GM18517 (cell line): ENCODE measurements around the gene AP2S1.
"Not testable (repeated sequence)": the region's sequence is repeated elsewhere in the genome, so short reads cannot be mapped to it uniquely, and the experiment has no call there.

Source experiments
- ATAC-seq: cut with Tn5 transposase; IDR thresholded peaks from one replicate; pipeline ENCODE4 v1.9.1; 2021; ENCODE audit warnings: mild to moderate bottlenecking, moderate library complexity; ENCODE audit not compliant: unreplicated experiment

Gene AP2S1

GRCh38 chr19:46809534-46810272, 40.9 kb downstream of the AP2S1 start:
- no peak for ATAC-seq

GRCh38 chr19:46806656-46807055, 44.0 kb downstream of the AP2S1 start:
- no peak for ATAC-seq

- not testable (repeated sequence) for ATAC-seq
Observed at GRCh38 chr19:46804432-46804831, 46.2 kb downstream of the AP2S1 start.

GRCh38 chr19:46803555-46803954, 47.1 kb downstream of the AP2S1 start:
- ATAC-seq = no peak

- ATAC-seq = no peak
Observed at GRCh38 chr19:46802152-46802551, 48.5 kb downstream of the AP2S1 start.

GRCh38 chr19:46798713-46799112, 51.9 kb downstream of the AP2S1 start:
- ATAC-seq = no peak

- ATAC-seq = no peak
Observed at GRCh38 chr19:46797881-46798280, 52.8 kb downstream of the AP2S1 start.

- ATAC-seq = no peak
Observed at GRCh38 chr19:46791944-46792343, 58.7 kb downstream of the AP2S1 start.

- ATAC-seq = no peak
Observed at GRCh38 chr19:46789371-46789770, 61.3 kb downstream of the AP2S1 start.

- ATAC-seq = no peak
Observed at GRCh38 chr19:46788968-46789338, 61.7 kb downstream of the AP2S1 start.

- ATAC-seq = peak; percentile 48
Observed at GRCh38 chr19:46788262-46788967, 62.2 kb downstream of the AP2S1 start, which contains the start of gene SLC1A5. Gene SLC1A5 (minus strand): TSS chr19:46788594. CDS start chr19:46787965, 629 bp downstream.
